GM10248 (cell line): ENCODE results near the gene RPL3.

Experiments used
- CTCF ChIA-PET: fragments of 300-600 bp; sonication (Branson Sonifier 250); formaldehyde crosslinking; extraction: SDS; loops from one replicate; lab custom pipeline; 2021; ENCODE audit warnings: antibody characterized with exemption; lab: Yijun Ruan, JAX
- POLR2A ChIA-PET: fragments of 350-650 bp; sonication (Branson Sonifier 250); formaldehyde crosslinking; extraction: SDS; loops from one replicate; lab custom pipeline; 2020; ENCODE audit warnings: antibody characterized with exemption; lab: Yijun Ruan, JAX
- DNase-seq: peaks from one replicate; pipeline ENCODE4 v3.0.0; 2012; ENCODE audit errors: extremely low spot score
- CTCF ChIP-seq: IDR thresholded peaks from 2 replicates; pipeline ENCODE4 v1.5.1; 2012; ENCODE audit warnings: mild to moderate bottlenecking, low read depth; ENCODE audit errors: extremely low read depth, missing control alignments, control extremely low read depth

Gene RPL3

GRCh38 chr22:39319284-39320022 is at the start of gene RPL3:
RPL3 (minus strand) TSS chr22:39319623; CDS start chr22:39319597, 26 bp downstream.
- CTCF ChIA-PET = interaction anchor here (0.6 to 7.2 kb wide), 16 partner anchors 9 to 550 kb away, joined by 3 to 106 read pairs (median 5); partner anchors contain the start of gene MIEF1
- POLR2A ChIA-PET = interaction anchor here (0.5 to 6.4 kb wide), 57 partner anchors 8 to 725 kb away, joined by 3 to 69 read pairs (median 4); partner anchors contain the start of genes ATF4, CBX7, MIEF1 and RPS19BP1
- TF ChIP-seq CTCF = no peak
- DNase-seq = peak; percentile 98

- POLR2A ChIA-PET = no interaction called here
- TF ChIP-seq CTCF = no peak
- CTCF ChIA-PET = interaction anchor here (1.7 kb wide), 1 partner anchor 200 kb away, joined by 3 read pairs; no protein-coding TSS in a partner anchor
- no peak for DNase-seq
Measured at GRCh38 chr22:39369186-39369585, 49.8 kb upstream of the RPL3 start.

GRCh38 chr22:39368461-39368911 is 49.1 kb upstream of the RPL3 start:
- no peak for TF ChIP-seq CTCF
- CTCF ChIA-PET = no interaction called here
- DNase-seq = no peak
- POLR2A ChIA-PET = interaction anchor here (0.6 kb wide), 1 partner anchor 155 kb away, joined by 3 read pairs; no protein-coding TSS in a partner anchor

GRCh38 chr22:39367035-39367434 is 47.6 kb upstream of the RPL3 start:
- no peak for DNase-seq
- ChIA-PET CTCF (interaction anchor here (1.6 kb wide), 1 partner anchor 47 kb away, joined by 3 read pairs; no protein-coding TSS in a partner anchor), POLR2A (no interaction called here)
- no peak for TF ChIP-seq CTCF

- POLR2A ChIA-PET = no interaction called here
- DNase-seq = no peak
- TF ChIP-seq CTCF = no peak
- CTCF ChIA-PET = interaction anchor here (1.1 kb wide), 1 partner anchor 22 kb away, joined by 5 read pairs; no protein-coding TSS in a partner anchor
Measured at GRCh38 chr22:39365492-39365780, 46.0 kb upstream of the RPL3 start.

GRCh38 chr22:39364714-39365491 is 45.5 kb upstream of the RPL3 start:
- TF ChIP-seq CTCF = no peak
- CTCF ChIA-PET = interaction anchor here (1.1 kb wide), 1 partner anchor 22 kb away, joined by 5 read pairs; no protein-coding TSS in a partner anchor
- no peak for DNase-seq
- POLR2A ChIA-PET = no interaction called here
